Mesodermal cell (in vitro differentiated cells): Measurements from ENCODE around the gene KIF1A.

Experiments used
- H3K27ac ChIP-seq: 2 replicates; pipeline ENCODE4 v1.7.0; 2013; ENCODE audit warnings: mild to moderate bottlenecking, low read depth, low read length, moderate library complexity; ENCODE audit not compliant: severe bottlenecking
- H3K36me3 ChIP-seq: 2 replicates; pipeline ENCODE4 v1.7.1; 2013; ENCODE audit warnings: mild to moderate bottlenecking, low read length, moderate library complexity; ENCODE audit not compliant: control insufficient read depth, insufficient read depth
- H3K4me1 ChIP-seq: one replicate; pipeline ENCODE4 v1.7.1; 2013; ENCODE audit warnings: mild to moderate bottlenecking, low read length; ENCODE audit not compliant: insufficient read depth, control insufficient read depth, poor library complexity, severe bottlenecking
- H3K4me3 ChIP-seq: 2 replicates; pipeline ENCODE4 v1.7.0; 2013; ENCODE audit warnings: low read length, control low read depth, mild to moderate bottlenecking; ENCODE audit not compliant: insufficient read depth, poor library complexity, severe bottlenecking; ENCODE audit errors: extremely low read depth
- H3K9me3 ChIP-seq: 2 replicates; pipeline ENCODE4 v1.7.1; 2013; ENCODE audit warnings: mild to moderate bottlenecking, low read length, moderate library complexity; ENCODE audit not compliant: control insufficient read depth
- WGBS, 2 experiments: methylation state at CpG; one replicate each; pipeline ENCODE4 v1.1.5; 2013; ENCODE audit warnings: missing lambda C conversion rate in 2 of 2; ENCODE audit not compliant: insufficient coverage in 2 of 2; 5-methylcytosine and 5-hydroxymethylcytosine counted together

The KIF1A gene

DNA sequence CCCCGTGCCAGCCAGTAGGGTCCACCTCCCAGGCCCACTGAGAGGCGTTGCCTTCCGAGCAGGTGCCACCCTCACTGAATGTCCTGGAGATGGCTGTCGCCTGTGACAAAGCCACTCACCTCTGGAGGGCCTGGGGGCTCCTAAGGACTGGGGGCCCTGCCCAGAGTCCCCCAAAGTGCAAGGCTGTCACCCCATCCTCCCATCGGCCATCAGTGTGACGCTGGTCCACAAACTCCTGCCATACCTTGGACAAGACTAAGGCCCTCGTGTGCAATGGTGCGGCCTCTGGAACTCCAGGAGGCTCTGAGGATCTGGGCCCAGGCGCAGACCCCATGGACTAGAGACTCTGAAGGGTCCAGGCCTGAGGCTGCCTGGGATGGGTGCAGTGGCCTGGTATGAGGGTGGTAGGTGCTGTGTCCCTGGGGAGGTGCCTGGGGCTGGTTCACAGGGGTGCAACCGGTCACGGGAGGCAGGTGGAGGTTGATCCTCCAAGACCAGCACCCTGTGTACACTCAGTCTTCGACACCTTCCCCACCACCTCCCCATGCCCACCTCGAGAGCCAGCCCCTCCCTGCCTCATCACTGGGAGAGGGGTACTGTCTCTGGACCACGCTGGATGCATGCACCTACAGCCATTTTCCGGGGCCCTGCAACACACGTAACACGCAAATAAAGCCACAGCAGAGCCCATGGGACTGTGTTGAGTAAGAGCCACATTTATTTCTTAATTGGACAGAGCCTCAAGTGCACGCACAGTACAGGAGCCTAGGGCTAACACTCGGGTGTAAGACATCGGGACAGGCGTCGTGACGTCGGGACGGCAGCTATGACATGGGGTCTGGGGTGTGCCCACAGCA lies 106.7 kb downstream of the KIF1A start:
- 88% methylated on average over 22 to 24 of the region's 25 CpGs for WGBS, 2 experiments
- no peaks in the 10 kb centered on the region for H3K4me1 ChIP-seq
- no peak overlapping the region for H3K27ac ChIP-seq
- H3K9me3 ChIP-seq, result no peaks in the 10 kb centered on the region
- no peaks in the 10 kb centered on the region for H3K36me3 ChIP-seq
- H3K4me3 ChIP-seq, result no peak overlapping the region

DNA sequence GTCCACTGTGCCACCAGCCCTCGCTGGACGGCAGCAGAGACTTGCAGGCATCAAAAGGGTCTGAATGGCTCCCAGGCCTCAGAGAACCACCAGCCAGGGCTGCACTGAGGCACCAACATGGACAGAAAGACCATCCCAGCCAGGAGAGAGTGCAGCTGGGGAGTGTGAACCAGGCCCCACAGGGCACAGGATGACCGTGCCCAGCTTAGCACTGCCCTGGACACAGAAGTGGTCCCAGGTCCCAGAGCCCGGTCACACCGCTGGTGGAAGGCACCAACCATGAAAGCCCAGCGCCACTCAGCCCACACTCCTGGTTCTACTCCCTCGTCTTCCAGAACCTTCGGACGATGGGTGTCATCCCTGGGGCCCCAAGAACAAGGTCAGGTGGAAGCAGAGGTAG lies 107.9 kb downstream of the KIF1A start:
- no peaks in the 10 kb centered on the region for H3K4me1 ChIP-seq
- WGBS, 2 experiments, result 87 to 90% methylated on average over 9 of the region's 9 CpGs
- no peaks in the 10 kb centered on the region for H3K36me3 ChIP-seq
- no peaks in the 10 kb centered on the region for H3K9me3 ChIP-seq
- H3K4me3 ChIP-seq, result no peak overlapping the region
- no peak overlapping the region for H3K27ac ChIP-seq

DNA sequence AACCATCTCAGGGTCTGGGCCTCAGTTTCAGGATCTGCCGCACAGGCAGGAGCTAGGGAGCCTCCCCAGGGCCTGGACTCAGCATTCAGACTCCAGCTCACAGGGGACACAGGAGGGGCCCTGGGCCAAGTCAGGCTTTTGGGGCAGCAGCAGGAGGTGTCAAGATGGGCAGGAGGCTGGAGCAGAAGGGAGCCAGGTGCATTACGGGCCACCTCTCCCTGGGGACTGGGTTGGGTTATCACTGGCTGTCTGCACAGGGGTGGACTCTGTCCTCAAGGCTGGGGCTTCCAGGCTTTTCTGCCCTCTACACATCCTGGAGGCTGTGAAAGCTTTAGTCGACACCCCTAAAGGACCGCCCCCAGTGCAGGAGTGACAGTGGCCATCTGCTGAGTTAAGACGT lies 108.3 kb downstream of the KIF1A start:
- H3K4me1 ChIP-seq, result no peaks in the 10 kb centered on the region
- H3K36me3 ChIP-seq, result no peaks in the 10 kb centered on the region
- no peaks in the 10 kb centered on the region for H3K9me3 ChIP-seq
- no peak overlapping the region for H3K4me3 ChIP-seq
- WGBS, 2 experiments, result 84 to 94% methylated on average over 5 of the region's 5 CpGs
- H3K27ac ChIP-seq, result no peak overlapping the region

DNA sequence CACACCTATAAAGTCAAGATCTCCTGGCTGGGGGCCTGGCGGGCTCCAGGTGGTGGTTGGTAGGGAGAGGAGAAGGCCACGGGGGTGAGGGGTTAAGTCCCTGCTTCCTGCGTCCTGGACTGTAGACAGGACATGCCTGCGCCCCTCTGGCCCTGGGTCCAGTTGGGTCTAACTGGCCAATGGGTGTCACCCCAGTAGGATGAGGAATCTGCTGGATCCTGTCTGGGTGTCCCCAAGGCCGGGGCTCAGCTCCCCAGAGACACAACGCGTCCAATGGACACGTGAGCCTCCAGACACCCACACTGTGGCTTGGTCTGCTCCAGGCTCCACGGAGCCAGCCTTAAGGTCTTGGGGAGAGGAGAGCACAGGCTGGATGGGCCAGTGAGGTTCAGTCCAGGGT lies 108.7 kb downstream of the KIF1A start:
- Histone ChIP-seq H3K27ac (no peak overlapping the region), H3K36me3 (no peaks in the 10 kb centered on the region), H3K9me3 (no peaks in the 10 kb centered on the region), H3K4me3 (no peak overlapping the region), H3K4me1 (no peaks in the 10 kb centered on the region)
- WGBS, 2 experiments, result 88 to 96% methylated on average over 7 to 8 of the region's 9 CpGs

DNA sequence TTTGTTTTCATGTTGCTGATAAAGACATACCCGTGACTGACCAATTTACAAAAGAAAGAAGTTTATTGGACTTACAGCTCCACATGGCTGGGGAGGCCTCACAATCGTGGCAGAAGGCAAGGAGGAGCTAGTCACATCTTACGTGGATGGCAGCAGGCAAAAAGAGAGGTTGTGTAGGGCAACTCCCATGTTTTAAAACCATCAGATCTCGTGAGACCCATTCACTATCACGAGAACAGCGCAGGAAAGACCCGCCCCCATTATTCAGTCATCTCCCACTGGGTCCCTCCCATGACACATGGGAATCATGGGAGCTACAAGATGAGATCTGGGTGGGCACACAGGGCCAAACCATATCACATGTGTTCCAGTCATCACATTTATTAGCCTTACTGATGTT lies 111.6 kb downstream of the KIF1A start:
- no peak overlapping the region for H3K27ac ChIP-seq
- H3K4me3 ChIP-seq, result no peak overlapping the region
- H3K9me3 ChIP-seq, result no peaks in the 10 kb centered on the region
- H3K36me3 ChIP-seq, result no peaks in the 10 kb centered on the region
- 78 to 80% methylated on average over 6 of the region's 7 CpGs for WGBS, 2 experiments
- H3K4me1 ChIP-seq, result no peaks in the 10 kb centered on the region

DNA sequence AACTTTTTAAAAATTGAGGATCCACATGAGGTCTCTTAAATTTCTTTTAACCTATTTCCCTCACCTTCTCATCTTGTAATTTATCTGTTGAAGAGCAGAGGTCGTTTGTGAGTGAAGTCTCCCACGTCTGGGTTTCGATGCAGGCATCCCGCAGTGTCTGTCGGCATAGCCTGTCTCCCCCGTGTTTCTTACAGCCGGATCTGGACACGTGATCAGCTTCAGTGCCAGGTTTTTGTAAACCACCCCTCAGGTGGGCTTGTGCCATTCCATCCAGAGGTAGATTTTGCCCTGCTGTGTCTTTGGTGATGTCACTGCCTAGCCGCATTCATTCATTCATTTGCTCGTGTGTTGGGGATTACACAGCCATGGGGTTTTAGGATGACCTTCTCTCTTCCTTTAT lies 112.2 kb downstream of the KIF1A start:
- Histone ChIP-seq H3K9me3 (no peaks in the 10 kb centered on the region), H3K4me3 (no peak overlapping the region)
- 85 to 86% methylated on average over 10 of the region's 10 CpGs for WGBS, 2 experiments

DNA sequence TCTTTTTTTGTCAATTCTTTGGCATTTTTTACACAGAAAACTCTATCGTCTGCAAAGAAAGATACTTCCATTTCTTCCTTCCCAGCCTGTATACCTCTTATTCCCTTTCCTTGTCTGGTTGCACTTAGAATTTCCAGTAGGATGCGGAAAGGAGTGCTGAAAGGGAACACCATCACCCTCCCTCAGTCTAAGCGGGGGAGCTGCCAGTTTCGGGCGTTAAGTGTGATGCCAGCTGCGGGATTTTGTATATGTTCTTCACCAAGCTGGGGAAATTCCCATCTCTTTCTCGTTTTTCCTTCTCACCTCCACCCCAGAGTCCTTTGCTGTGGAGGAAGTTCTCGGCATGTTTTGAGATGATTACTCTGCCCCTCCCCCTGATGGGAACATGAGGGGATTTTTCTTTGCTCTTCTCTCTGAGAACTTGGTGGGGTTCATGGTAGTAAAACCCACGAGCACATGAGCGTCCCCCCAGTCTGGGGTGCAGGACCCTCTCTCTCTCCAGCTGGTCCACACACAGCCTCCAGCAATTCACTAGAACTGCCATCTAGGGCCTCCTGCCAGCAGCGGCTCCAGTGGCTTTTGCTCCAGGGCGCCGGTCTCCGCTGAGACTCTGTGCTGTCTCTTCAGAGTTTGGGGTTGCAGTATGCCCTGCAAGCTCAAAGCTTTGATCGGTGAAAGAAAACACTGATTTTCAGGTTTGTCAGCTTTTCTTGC lies 112.8 kb downstream of the KIF1A start:
- no peaks in the 10 kb centered on the region for H3K36me3 ChIP-seq
- no peak overlapping the region for H3K4me3 ChIP-seq
- WGBS, 2 experiments, result 94% methylated on average over 7 to 9 of the region's 15 CpGs
- no peaks in the 10 kb centered on the region for H3K9me3 ChIP-seq
- no peak overlapping the region for H3K27ac ChIP-seq
- H3K4me1 ChIP-seq, result no peaks in the 10 kb centered on the region

More for the DNA sequence above, 112.2 kb downstream of the KIF1A start:
- no peak overlapping the region for H3K27ac ChIP-seq
- H3K36me3 ChIP-seq, result no peaks in the 10 kb centered on the region
- no peaks in the 10 kb centered on the region for H3K4me1 ChIP-seq

DNA sequence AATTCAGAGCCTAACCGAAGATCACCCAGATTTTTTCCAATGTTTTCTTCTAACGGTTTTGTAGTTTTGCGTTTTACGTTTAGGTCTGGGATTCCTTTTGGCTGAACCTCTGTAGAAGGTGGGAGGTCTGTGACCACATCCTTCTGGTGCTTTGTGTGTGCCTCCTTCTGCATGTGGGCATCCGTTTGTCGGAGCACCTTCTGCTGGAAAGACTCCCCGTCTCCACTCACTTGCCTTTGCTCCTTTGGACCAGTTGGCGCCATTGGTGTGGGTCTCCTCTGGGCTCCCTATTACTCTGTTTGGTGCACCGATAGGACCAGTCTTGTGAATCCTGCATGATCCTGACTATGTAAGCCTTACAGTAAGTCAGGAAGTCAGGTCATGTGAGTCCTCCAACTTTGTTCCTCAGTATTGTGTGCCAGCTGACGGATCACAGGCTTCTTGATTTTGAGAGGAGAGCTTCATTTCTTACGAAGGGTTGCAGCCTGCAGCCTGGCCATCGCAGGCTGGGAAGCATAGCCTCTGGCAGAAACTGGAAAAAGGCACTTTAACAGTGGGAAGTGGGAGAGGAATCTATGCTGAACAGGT lies 114.7 kb downstream of the KIF1A start:
- Histone ChIP-seq H3K9me3 (no peaks in the 10 kb centered on the region), H3K36me3 (no peaks in the 10 kb centered on the region), H3K27ac (no peak overlapping the region), H3K4me3 (no peak overlapping the region), H3K4me1 (no peaks in the 10 kb centered on the region)
- WGBS, 2 experiments, result 97 to 98% methylated on average over 12 of the region's 12 CpGs

DNA sequence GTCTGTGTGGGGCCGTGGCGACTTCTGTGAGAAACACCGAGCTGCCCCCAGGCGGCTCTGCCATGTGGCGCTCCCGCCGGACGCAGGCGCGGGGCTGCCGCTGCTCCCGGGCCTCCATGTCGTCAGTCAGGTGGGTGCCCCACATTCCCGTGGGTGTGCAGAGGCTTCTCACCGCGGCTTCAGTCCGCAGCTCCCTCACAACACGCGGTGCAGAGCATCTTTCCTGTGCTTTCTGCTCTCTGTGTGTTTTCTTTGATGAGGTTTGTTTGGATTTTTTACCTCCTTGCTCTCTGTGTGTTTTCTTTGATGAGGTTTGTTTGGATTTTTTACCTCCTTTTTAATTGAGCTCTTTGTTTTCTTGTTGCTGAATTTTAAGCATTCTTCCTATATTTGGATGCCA lies 115.4 kb downstream of the KIF1A start:
- H3K36me3 ChIP-seq, result no peaks in the 10 kb centered on the region
- no peak overlapping the region for H3K27ac ChIP-seq
- no peak overlapping the region for H3K4me3 ChIP-seq
- 83 to 91% methylated on average over 14 to 19 of the region's 19 CpGs for WGBS, 2 experiments
- H3K4me1 ChIP-seq, result no peaks in the 10 kb centered on the region
- no peaks in the 10 kb centered on the region for H3K9me3 ChIP-seq

DNA sequence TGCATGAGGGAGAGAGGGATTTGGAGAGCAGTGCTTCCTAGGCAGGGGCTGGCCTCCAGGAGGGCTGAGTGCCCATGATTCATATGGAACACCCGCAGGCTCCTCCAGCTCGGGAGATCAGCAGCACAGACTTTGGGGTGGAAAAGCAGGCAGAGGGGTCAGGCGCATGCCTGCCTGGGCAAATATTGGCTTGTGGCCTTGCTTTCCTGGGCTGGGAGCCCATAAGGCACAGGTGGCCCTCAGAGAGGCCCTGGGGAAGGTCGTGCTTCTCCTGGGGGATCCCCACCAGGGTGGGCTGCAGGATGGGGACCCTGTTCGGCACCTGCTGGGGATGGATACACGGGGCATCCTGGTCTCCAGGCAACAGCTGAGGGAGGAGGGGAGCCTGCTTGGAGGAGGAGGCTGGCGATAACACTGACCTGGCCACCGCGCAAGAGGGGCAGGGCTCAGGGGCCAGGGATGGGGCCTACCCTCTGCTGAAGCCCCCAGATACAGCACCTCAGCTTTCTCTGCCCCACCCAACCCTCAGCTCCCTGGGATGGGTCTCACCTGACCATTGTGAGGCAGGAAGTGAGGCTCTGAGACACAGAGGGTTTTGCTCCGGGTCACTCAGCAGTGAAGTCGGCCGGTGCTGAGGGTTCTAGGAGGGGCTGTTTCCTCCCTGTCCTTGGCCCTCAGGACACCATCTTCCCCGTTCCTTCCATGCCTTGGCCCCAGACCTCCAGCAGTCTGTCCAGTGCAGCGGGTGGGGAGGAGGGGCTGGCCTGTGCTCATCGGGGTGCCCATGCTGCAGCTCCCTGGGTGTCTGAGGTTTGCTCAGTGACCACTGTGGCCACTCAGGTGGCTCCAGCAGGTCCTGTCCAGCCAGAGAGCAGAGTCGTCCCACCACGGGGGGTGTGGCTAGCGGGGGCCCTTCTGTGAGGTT lies 116.3 kb downstream of the KIF1A start:
- H3K4me1 ChIP-seq, result no peaks in the 10 kb centered on the region
- H3K4me3 ChIP-seq, result no peak overlapping the region
- no peaks in the 10 kb centered on the region for H3K36me3 ChIP-seq
- no peak overlapping the region for H3K27ac ChIP-seq
- 87 to 90% methylated on average over 12 to 13 of the region's 18 CpGs for WGBS, 2 experiments
- no peaks in the 10 kb centered on the region for H3K9me3 ChIP-seq
